Measurements from ENCODE around the gene IRAK1.

DNA sequence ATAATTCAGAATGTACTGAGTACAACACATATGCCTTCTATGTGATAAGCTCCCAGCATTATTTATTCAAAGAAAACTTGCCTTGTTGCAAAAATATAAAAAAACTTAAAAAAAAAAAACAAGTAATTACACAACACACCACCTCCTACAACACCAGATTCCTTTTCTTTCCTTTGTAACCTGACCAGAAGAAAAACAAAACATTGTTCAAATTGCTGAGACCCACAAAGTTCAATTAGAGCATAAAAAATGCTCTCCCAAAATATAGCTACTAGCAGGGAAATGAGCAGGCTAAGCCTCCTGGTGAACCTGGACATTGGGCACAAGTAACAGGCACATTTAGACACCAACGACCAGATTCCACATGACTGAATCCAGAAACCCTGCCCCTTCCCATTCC lies 39.5 kb upstream of the IRAK1 start:
- TF ChIP-seq ELK4 (CRISPR knock-in tag; IDR thresholded peaks at IDR 0.05; ENCODE audit: borderline replicate concordance) (no peak), ZNF432 (CRISPR knock-in tag; IDR thresholded peaks at IDR 0.05; ENCODE audit: borderline replicate concordance) (no peak), CTCF (CRISPR knock-in tag; IDR thresholded peaks at IDR 0.05) (no peak), ZNF24 (IDR thresholded peaks at IDR 0.05) (no peak)

Data from HepG2 (cell line).